HG02970 (cell line): ENCODE measurements around the gene SHC4.
A peak's percentile ranks its signal among the peaks of the same experiment; 100 is the strongest.
"Not testable (repeated sequence)": the region's sequence is repeated elsewhere in the genome, so short reads cannot be mapped to it uniquely, and the experiment has no call there.

ENCODE experiments used
- ATAC-seq: cut with Tn5 transposase; IDR thresholded peaks from one replicate; pipeline ENCODE4 v1.9.1; 2021; ENCODE audit warnings: mild to moderate bottlenecking, moderate library complexity, moderate number of reproducible peaks; ENCODE audit not compliant: unreplicated experiment, low FRiP score

Gene SHC4

GRCh38 chr15:48963524-48964113 is at the start of gene SHC4:
Gene SHC4 (minus strand): TSS chr15:48963919. CDS start chr15:48963015, 904 bp downstream.
- no peak for ATAC-seq

- no peak for ATAC-seq
Measured at GRCh38 chr15:48999314-48999713, 35.6 kb upstream of the SHC4 start.

GRCh38 chr15:48996276-48996675 is 32.6 kb upstream of the SHC4 start:
- no peak for ATAC-seq

GRCh38 chr15:48993380-48993779 is 29.7 kb upstream of the SHC4 start:
- no peak for ATAC-seq

GRCh38 chr15:48992545-48992944 is 28.8 kb upstream of the SHC4 start:
- no peak for ATAC-seq

GRCh38 chr15:48992096-48992495 is 28.4 kb upstream of the SHC4 start:
- ATAC-seq, result no peak

- no peak for ATAC-seq
Measured at GRCh38 chr15:48989170-48989569, 25.5 kb upstream of the SHC4 start.

- ATAC-seq, result no peak
Measured at GRCh38 chr15:48987142-48987541, 23.4 kb upstream of the SHC4 start.

- no peak for ATAC-seq
Measured at GRCh38 chr15:48986240-48986639, 22.5 kb upstream of the SHC4 start.

- no peak for ATAC-seq
Measured at GRCh38 chr15:48985516-48985915, 21.8 kb upstream of the SHC4 start.

- no peak for ATAC-seq
Measured at GRCh38 chr15:48984811-48985352, 21.2 kb upstream of the SHC4 start.

GRCh38 chr15:48984021-48984710 is 20.4 kb upstream of the SHC4 start:
- ATAC-seq, result no peak

- no peak for ATAC-seq
Measured at GRCh38 chr15:48983300-48983699, 19.6 kb upstream of the SHC4 start.

GRCh38 chr15:48981941-48982340 is 18.2 kb upstream of the SHC4 start:
- ATAC-seq, result no peak

- ATAC-seq, result no peak
Measured at GRCh38 chr15:48978638-48979037, 14.9 kb upstream of the SHC4 start.

- no peak for ATAC-seq
Measured at GRCh38 chr15:48976444-48977088, 12.8 kb upstream of the SHC4 start.

GRCh38 chr15:48975472-48976419 is 12.0 kb upstream of the SHC4 start:
- ATAC-seq, result peak; percentile 91

GRCh38 chr15:48974882-48975281 is 11.2 kb upstream of the SHC4 start:
- no peak for ATAC-seq

- ATAC-seq, result no peak
Measured at GRCh38 chr15:48972750-48973503, 9.2 kb upstream of the SHC4 start.

- not testable (repeated sequence) for ATAC-seq
Measured at GRCh38 chr15:48970926-48971325, 7.2 kb upstream of the SHC4 start.
